OCI-LY3 (cell line): ENCODE data around the gene SMIM41.

ENCODE experiments used
- H2AFZ ChIP-seq: fragments of 200-600, 300-600 bp; shearing (Covaris generic); 2 replicates; pipeline ENCODE4 v1.6.0; 2014; ENCODE audit warnings: antibody characterized with exemption, low read depth, low read length
- H3K27ac ChIP-seq: fragments of 200-600, 300-600 bp; sonication (generic); 2 replicates; pipeline ENCODE4 v1.5.1; 2014; ENCODE audit warnings: mild to moderate bottlenecking, low read length, moderate library complexity, mixed read lengths
- H3K27me3 ChIP-seq: fragments of 200-600, 300-600 bp; sonication (generic); 2 replicates; pipeline ENCODE4 v1.6.1; 2014; ENCODE audit warnings: low read depth, low read length, mixed read lengths
- H3K36me3 ChIP-seq: fragments of 200-600, 300-600 bp; sonication (generic); replicated peaks from 2 replicates; pipeline ENCODE3; 2014; ENCODE audit warnings: low read depth, low read length, mixed read lengths
- H3K4me1 ChIP-seq: fragments of 300-600, 200-600 bp; sonication (generic); 2 replicates; pipeline ENCODE4 v1.6.1; 2014; ENCODE audit warnings: low read length, mixed read lengths
- H3K4me2 ChIP-seq: fragments of 200-600, 300-600 bp; sonication (generic); 2 replicates; pipeline ENCODE4 v1.6.1; 2014; ENCODE audit warnings: low read length, mixed read lengths
- H3K4me3 ChIP-seq: fragments of 300-600, 200-600 bp; sonication (generic); 2 replicates; pipeline ENCODE4 v1.5.1; 2014; ENCODE audit warnings: antibody characterized with exemption, mild to moderate bottlenecking, low read length, moderate library complexity
- H3K79me2 ChIP-seq: fragments of 300-600, 200-600 bp; shearing (Covaris generic); 2 replicates; pipeline ENCODE4 v1.6.1; 2014; ENCODE audit warnings: mild to moderate bottlenecking, low read length, mixed read lengths
- H3K9ac ChIP-seq: fragments of 300-600, 200-600 bp; shearing (Covaris generic); 2 replicates; pipeline ENCODE4 v1.6.0; 2014; ENCODE audit warnings: mild to moderate bottlenecking, low read length, moderate library complexity
- H3K9me3 ChIP-seq: fragments of 200-600, 300-600 bp; shearing (Covaris generic); 2 replicates; pipeline ENCODE4 v1.6.1; 2014; ENCODE audit warnings: low read length, mixed read lengths; ENCODE audit not compliant: insufficient read depth
- H4K20me1 ChIP-seq: fragments of 200-600, 300-600 bp; sonication (generic); 2 replicates; pipeline ENCODE4 v1.6.1; 2016; ENCODE audit warnings: low read length, mixed read lengths; ENCODE audit not compliant: insufficient read depth
- CTCF ChIP-seq: fragments of 200-600, 300-600 bp; sonication (generic); IDR thresholded peaks from 2 replicates; pipeline ENCODE4 v1.5.1; 2014; ENCODE audit warnings: antibody characterized with exemption, low read length, low read depth
- EZH2phosphoT487 ChIP-seq: fragments of 200-600 bp; shearing (Covaris generic); IDR thresholded peaks from 2 replicates; pipeline ENCODE4 v1.6.1; 2018; ENCODE audit warnings: antibody characterized with exemption, mixed run types, low read depth

Gene SMIM41

DNA sequence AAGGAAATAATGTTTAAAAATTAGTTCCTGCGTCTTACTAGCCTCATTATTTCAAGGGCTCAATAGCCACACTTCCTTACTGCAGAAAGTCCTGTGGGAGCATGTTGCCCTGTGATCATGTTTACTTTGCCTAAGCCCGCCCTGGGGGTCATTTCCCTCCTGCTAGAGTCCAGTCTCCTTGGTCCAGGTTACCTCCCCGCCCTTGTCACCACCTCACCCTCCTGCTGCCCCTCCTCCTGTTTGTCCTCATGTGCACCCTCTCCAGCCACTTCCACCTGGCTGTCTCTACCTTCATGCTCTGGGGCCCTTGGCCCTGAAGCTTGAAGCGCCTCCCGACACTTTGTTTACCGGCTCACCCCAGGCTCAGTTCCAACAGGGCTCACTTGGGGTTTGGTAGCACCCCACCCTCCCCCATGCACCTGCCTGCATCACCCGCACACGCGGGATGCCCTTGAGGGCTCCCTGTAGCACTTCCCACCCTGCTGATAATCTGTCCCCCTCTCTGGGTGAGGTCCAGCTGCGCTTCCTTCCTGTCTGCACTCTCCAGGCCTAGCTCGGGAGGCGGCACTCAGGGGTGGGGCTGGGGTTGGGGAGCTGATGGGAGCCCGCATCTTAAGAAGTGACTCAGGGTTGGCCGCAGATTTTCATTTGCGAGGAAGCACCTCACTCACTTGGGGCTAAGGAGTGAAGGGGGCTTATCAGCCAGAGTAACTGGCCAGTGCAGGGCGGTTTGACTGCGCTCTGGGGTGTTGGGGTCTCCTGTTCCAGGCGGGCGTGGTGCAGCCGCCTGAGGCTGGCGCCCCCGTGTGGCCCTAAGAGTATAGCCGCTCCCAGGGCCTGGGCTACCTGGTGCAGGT is 40.1 kb downstream of the SMIM41 start:
- no peaks in the 10 kb centered on the region for H3K27me3 ChIP-seq
- H3K9ac ChIP-seq, result peak overlapping the region; percentile 39; the same call in 1 of the 2 replicates
- no peaks in the 10 kb centered on the region for H3K79me2 ChIP-seq
- H3K27ac ChIP-seq, result peak overlapping the region; percentile 66
- no peaks in the 10 kb centered on the region for H3K9me3 ChIP-seq
- peak overlapping the region; percentile 54 for H3K4me3 ChIP-seq
- peak overlapping the region; percentile 18 for H2AFZ ChIP-seq
- no peaks in the 10 kb centered on the region for H4K20me1 ChIP-seq
- peak overlapping the region; percentile 70 for H3K4me2 ChIP-seq
- H3K36me3 ChIP-seq, result no peaks in the 10 kb centered on the region
- H3K4me1 ChIP-seq, result peaks cover 80% of the 10 kb centered on the region
- TF ChIP-seq CTCF (peak; percentile 77), EZH2phosphoT487 (no peak)

DNA sequence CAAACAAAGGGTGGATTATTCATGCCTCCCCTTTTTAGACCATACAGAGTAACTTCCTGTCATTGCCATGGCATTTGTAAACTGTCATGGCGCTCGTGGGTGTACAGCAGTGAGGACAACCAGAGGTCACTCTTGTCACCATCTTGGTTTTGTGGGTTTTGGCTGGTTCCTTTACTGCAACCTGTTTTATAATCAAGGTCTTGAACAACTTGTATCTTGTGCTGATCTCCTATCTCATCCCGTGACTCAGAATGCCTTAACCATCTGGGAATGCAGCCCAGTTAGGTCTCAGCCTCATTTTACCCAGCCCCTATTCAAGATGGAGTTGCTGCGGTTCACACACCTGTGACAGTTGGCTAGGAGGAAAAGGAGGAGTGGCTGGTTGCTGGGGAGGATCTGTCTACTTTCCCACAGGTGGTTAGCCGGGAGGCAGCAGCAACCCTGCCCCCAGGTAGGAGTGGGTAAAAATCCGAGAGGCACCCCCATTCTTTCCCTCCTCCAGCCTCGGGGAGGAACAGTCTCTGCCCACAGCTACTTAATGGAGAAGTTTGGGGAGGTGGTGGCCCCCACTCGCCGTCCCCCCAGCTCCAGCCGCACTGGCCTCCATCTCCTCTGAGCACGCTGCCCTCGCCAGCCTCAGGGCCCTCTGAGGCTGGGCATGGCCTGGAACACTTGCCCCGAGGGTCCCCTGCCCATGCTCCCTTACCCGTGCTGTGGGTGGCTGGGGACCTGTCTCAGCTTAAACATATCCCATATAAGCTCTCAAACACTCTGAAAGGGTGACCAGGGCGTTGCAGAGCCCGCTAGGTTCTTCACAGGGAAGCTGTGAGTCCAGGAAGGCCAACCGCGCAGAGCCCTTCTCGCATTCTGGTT is 41.7 kb downstream of the SMIM41 start:
- Histone ChIP-seq H3K9ac (no peak overlapping the region), H3K4me3 (no peak overlapping the region), H3K4me1 (peaks cover 77% of the 10 kb centered on the region), H3K36me3 (no peaks in the 10 kb centered on the region), H3K4me2 (peak overlapping the region; percentile 55), H3K27ac (no peak overlapping the region), H3K27me3 (no peaks in the 10 kb centered on the region), H3K79me2 (no peaks in the 10 kb centered on the region), H4K20me1 (no peaks in the 10 kb centered on the region), H2AFZ (no peak overlapping the region), H3K9me3 (no peaks in the 10 kb centered on the region)
- TF ChIP-seq CTCF, result no peak
- TF ChIP-seq EZH2phosphoT487, result no peak

GRCh38 chr12:52121824-52122539 is 42.5 kb downstream of the SMIM41 start:
- Histone ChIP-seq H3K4me2 (peak overlapping the region; percentile 55), H3K4me3 (peak overlapping the region; percentile 36), H3K79me2 (no peaks in the 10 kb centered on the region), H3K4me1 (peaks cover 70% of the 10 kb centered on the region), H3K36me3 (no peaks in the 10 kb centered on the region), H3K27me3 (no peaks in the 10 kb centered on the region), H3K9ac (no peak overlapping the region), H2AFZ (peak overlapping the region; percentile 69; the same call in 1 of the 2 replicates), H4K20me1 (no peaks in the 10 kb centered on the region), H3K27ac (no peak overlapping the region), H3K9me3 (no peaks in the 10 kb centered on the region)
- TF ChIP-seq CTCF (peak; percentile 81), EZH2phosphoT487 (no peak)
